ENCODE data around the gene LGALS12. TPM values are rescaled to one million over a fixed set of nuclear protein-coding genes. Genes with fewer than 3 reads are reported as not detected.

The LGALS12 gene
- total and polyA plus RNA-seq, 2 of the 13 experiments (the other 11 are each of a cell fraction or from before 2014, with no cell fraction given) = not detected

GRCh38 chr11:63488789-63489188 lies 17.1 kb upstream of the LGALS12 start:
- Histone ChIP-seq H3K4me3 (replicated peaks in 1 of 3; ENCODE audit: insufficient read depth in 1 of 3, low read depth in 2 of 3, low read length in 3 of 3) (no peak overlapping the region), H3K4me2 (ENCODE audit: low read depth, low read length) (no peak overlapping the region), H3K79me2 (ENCODE audit: insufficient read depth, low read length) (no peaks in the 10 kb centered on the region), H3K4me1 (ENCODE audit: insufficient read depth, low read length) (peaks cover 17% of the 10 kb centered on the region), H3K9me3 (ENCODE audit: low read length) (peaks cover 15% of the 10 kb centered on the region; the same call in 1 of the 2 replicates), H3K36me3 (replicated peaks in 1 of 2; ENCODE audit: control insufficient read depth in 1 of 2, insufficient read depth in 2 of 2, low read length in 2 of 2) (no peaks in the 10 kb centered on the region), H4K20me1 (ENCODE audit: insufficient read depth, low read length) (no peaks in the 10 kb centered on the region), H3K27ac (ENCODE audit: extremely low read length, insufficient read depth, low read length) (no peak overlapping the region), H3K27me3 (ENCODE audit: control insufficient read depth in 1 of 2, insufficient read depth in 2 of 2, low read length in 2 of 2) (peaks cover 0 to 21% of the 10 kb centered on the region in 2 experiments; a peak in 4 of 5 replicates), H3K9ac (ENCODE audit: insufficient read depth, low read depth, low read length) (no peak overlapping the region), H2AFZ (ENCODE audit: low read length) (no peak overlapping the region)
- in situ Hi-C loops (cut with HindIII; ENCODE audit: extremely low pct_ligation_motif_present, low pct_unique_long_range_greater_than_20kb) = loop anchor here (25.0 kb wide), 1 partner anchor 249 kb away; no protein-coding TSS in a partner anchor
- ATAC-seq (no peak), DNase-seq (ENCODE audit: low spot score) (no peak), FAIRE-seq (no peak)
- intact Hi-C loops (cut with micrococcal nuclease; ENCODE audit: unreplicated experiment) = no loop called here
- POLR2A ChIA-PET = no interaction called here
- TF ChIP-seq RNF2 (conservative IDR thresholded peaks at IDR 0.05; ENCODE audit: low read depth) = no peak
- no peak for TF ChIP-seq ZHX2 (IDR thresholded peaks at IDR 0.05; ENCODE audit: low read depth)
- TF ChIP-seq ZHX2 (CRISPR knock-in tag; IDR thresholded peaks at IDR 0.05; ENCODE audit: borderline replicate concordance) = no peak
- no peak for TF ChIP-seq MTA1 (CRISPR knock-in tag; IDR thresholded peaks at IDR 0.05; ENCODE audit: borderline replicate concordance)
- TF ChIP-seq ETV5 (CRISPR knock-in tag; IDR thresholded peaks at IDR 0.05; ENCODE audit: borderline replicate concordance) = no peak
- no peak for TF ChIP-seq ZSCAN20 (CRISPR knock-in tag; IDR thresholded peaks at IDR 0.05; ENCODE audit: borderline replicate concordance)
- no peak for TF ChIP-seq HNRNPK (IDR thresholded peaks at IDR 0.05; ENCODE audit: low read depth, low read length, poor library complexity, severe bottlenecking)
- CTCF ChIA-PET (ENCODE audit: low intra/inter-chr PET ratio, low total read pairs) = no interaction called here
- BruUV-seq (replicated peaks) = no TSS peak
- WGBS (ENCODE audit: low lambda C conversion rate) = 0% methylated on average over 1 of the region's 1 CpG
